Kidney (tissue), 14 donors: ENCODE results near the gene CHKB. TPM values are rescaled to one million over a fixed set of nuclear protein-coding genes. Genes with fewer than 3 reads are reported as not detected.

Experiments used
- DNase-seq, 5 donors: peaks; one replicate each; pipeline ENCODE4 v3.0.0-alpha.2; 2013 to 2020
- FAIRE-seq: peaks from 2 replicates; lab custom pipeline; 2012; peaks lifted over from hg19 to GRCh38; lab: Jason Lieb, UNC
- H3K27ac ChIP-seq, 2 donors: one replicate each; pipeline ENCODE4 v1.7.0; 2013; ENCODE audit warnings: low read depth in 2 of 2, low read length in 2 of 2, inconsistent platforms in 1 of 2
- H3K27me3 ChIP-seq: one replicate; pipeline ENCODE4 v1.7.1; 2013; ENCODE audit warnings: low read length, inconsistent platforms; ENCODE audit not compliant: control insufficient read depth, insufficient read depth
- H3K36me3 ChIP-seq, 3 donors: one replicate each; pipeline versions ENCODE4 v1.7.0 to v1.7.1; 2013; ENCODE audit warnings: low read length in 3 of 3, control low read depth in 1 of 3, inconsistent platforms in 1 of 3; ENCODE audit not compliant: insufficient read depth in 3 of 3, control insufficient read depth in 2 of 3
- H3K4me1 ChIP-seq, 3 donors: one replicate each; pipeline versions ENCODE4 v1.7.0 to v1.7.1; 2013; ENCODE audit warnings: low read length in 3 of 3, inconsistent platforms in 1 of 3, low read depth in 1 of 3; ENCODE audit not compliant: control insufficient read depth in 2 of 3, insufficient read depth in 2 of 3
- H3K4me3 ChIP-seq, 3 donors: one replicate each; pipeline versions ENCODE4 v1.7.0 to v1.8.1; 2013; ENCODE audit warnings: low read length in 3 of 3, control low read depth in 1 of 3, inconsistent platforms in 1 of 3
- H3K9ac ChIP-seq, 3 donors: one replicate each; pipeline versions ENCODE4 v1.7.0 to v1.7.1; 2013; ENCODE audit warnings: low read length in 3 of 3, control low read depth in 1 of 3, inconsistent platforms in 1 of 3
- H3K9me3 ChIP-seq, 3 donors: one replicate each; pipeline versions ENCODE4 v1.7.0 to v1.7.1; 2013; ENCODE audit warnings: low read length in 3 of 3, control low read depth in 1 of 3, inconsistent platforms in 1 of 3; ENCODE audit not compliant: control insufficient read depth in 2 of 3, insufficient read depth in 1 of 3
- CTCF ChIP-seq: IDR thresholded peaks from 3 replicates; pipeline ENCODE4 v1.5.1; 2012; ENCODE audit warnings: mild to moderate bottlenecking, moderate library complexity, borderline replicate concordance; ENCODE audit not compliant: insufficient read depth; ENCODE audit errors: extremely low read depth
- intact Hi-C: fragments of 100-400 bp; cut with DNase I; formaldehyde crosslinking; loops from one replicate; pipeline ENCODE4 v1.11.1; 2022
- polyA plus RNA-seq: library from polyadenylated mRNA; stranded (reverse); fragments of 350-450 nt; fragmentation: Illumina TruSeq; extraction: RNeasy Lipid Tissue Mini Kit (QIAGEN cat#74804); gene quantifications from one replicate; pipeline ENCODE4 v1.2.3, GENCODE V29; 2014; ENCODE audit warnings: low read depth, low replicate concordance; ENCODE audit not compliant: insufficient read depth
- total RNA-seq: library from RNA; stranded (reverse); fragmentation: NEBNext Ultra II Directional; extraction: Animal tissue kit (Norgen Biotek cat#: 25700); gene quantifications from one replicate; pipeline ENCODE4 v1.2.1, GENCODE V29; 2021
- donor health status: control.
- donor health status: control.
- donor health status: control.
- donor health status: control.
- donor health status: control.
- donor health status: DM: yes; HTN: yes; CAD: no.
- donor health status: Normal renal cell carcinoma (clear cell type).

Gene CHKB
- total and polyA plus RNA-seq, 2 donors from 2014 or later, result 73.0 to 91.7 TPM

DNA sequence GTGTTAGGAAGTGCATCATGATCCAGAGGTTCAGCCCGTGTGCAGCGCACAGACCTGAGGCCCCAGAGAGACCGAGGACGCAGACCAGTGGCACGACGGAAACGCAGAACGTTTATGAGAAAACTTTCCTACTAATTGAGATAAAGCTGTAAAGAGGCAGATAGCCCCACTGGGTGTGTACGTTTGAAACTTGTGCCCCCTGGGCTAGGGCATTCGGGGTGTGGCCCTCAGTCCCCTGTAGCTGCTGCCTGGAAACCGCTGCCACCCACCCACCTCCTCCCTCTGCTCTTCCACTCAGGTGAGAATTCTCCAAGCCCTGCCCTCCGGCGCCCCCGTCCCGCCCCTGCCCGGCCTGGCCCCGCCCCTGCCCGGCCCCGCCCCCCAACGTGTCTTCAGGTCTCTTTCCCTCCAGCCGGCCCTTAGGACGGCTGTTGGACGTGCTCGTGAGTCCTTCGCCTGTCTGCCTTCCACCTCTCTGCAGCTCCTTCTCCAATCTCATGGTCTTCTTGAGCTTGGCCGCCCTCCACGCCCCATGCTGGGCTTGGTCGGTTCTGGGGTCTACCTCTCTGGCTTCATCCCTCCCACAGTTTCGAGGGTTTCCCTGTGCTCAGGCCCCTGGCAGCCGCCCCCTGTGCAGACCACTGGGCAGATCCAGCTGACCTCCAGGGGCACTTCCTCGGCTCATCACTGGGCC, 30.0 kb upstream of the CHKB start:
- H3K4me3 ChIP-seq, result no peak overlapping the region
- DNase-seq, result no peak

GRCh38 chr22:50612168-50612527, 29.5 kb upstream of the CHKB start:
- Histone ChIP-seq H3K36me3 (no peaks in the 10 kb centered on the region), H3K4me1 (no peaks in the 10 kb centered on the region), H3K27ac (no peak overlapping the region), H3K9ac (no peak overlapping the region), H3K27me3 (no peaks in the 10 kb centered on the region), H3K9me3 (no peaks in the 10 kb centered on the region), H3K4me3 (no peak overlapping the region)
- DNase-seq (no peak), FAIRE-seq (no peak)
- TF ChIP-seq CTCF, result no peak
- intact Hi-C loops, result no loop called here

More for the DNA sequence above, 30.0 kb upstream of the CHKB start:
- no peaks in the 10 kb centered on the region for H3K4me1 ChIP-seq
- no peak overlapping the region for H3K27ac ChIP-seq
- H3K36me3 ChIP-seq, result no peaks in the 10 kb centered on the region
- intact Hi-C loops, result no loop called here
- no peaks in the 10 kb centered on the region for H3K27me3 ChIP-seq
- no peak for TF ChIP-seq CTCF
- H3K9me3 ChIP-seq, result no peaks in the 10 kb centered on the region
- H3K9ac ChIP-seq, result no peak overlapping the region
- FAIRE-seq, result no peak

DNA sequence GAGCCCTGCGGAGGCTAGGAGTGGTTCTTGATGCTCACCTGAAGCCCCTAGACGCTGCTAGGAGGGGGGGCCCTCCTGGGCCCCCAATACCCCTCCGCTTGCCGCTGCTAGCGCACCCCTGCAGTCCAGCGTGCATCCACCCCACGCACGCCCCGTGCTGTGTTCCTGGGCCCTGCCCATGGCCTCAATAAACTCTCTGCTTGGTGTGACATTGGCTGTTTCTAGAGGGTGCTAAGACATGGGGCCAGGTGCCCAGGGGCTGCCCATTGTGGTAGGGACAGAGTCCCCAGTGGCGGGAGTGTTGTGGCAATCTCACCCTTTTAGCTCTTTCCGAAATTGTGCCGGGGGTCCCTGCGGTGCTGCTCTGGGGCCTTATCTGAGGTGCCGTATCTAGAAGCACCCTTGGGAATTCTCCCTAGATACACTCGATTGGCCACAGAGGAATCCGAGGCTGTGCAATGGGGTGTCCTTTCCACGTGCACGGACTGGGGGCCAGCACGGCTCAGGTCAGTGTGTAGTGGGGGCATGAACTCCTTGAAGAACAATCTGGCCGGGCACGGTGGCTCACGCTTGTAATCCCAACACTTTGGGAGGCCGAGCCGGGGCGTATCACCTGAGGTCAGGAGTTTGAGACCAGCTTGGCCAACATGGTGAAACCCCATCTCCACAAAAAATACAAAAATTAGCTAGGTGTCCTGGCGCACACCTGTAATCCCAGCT, 28.9 kb upstream of the CHKB start:
- no peak overlapping the region for H3K4me3 ChIP-seq
- TF ChIP-seq CTCF, result no peak
- H3K9ac ChIP-seq, result no peak overlapping the region
- no peak overlapping the region for H3K27ac ChIP-seq
- no peaks in the 10 kb centered on the region for H3K36me3 ChIP-seq
- H3K27me3 ChIP-seq, result no peaks in the 10 kb centered on the region
- DNase-seq, result no peak
- H3K4me1 ChIP-seq, result no peaks in the 10 kb centered on the region
- FAIRE-seq, result no peak
- intact Hi-C loops, result no loop called here
- no peaks in the 10 kb centered on the region for H3K9me3 ChIP-seq
